DOHH2 (cell line): ENCODE data around the gene RBFOX1.

Experiments
- H3F3A ChIP-seq: fragments of 200-600 bp; sonication (generic), shearing (Covaris generic); 2 replicates; pipeline ENCODE4 v1.6.0; 2016; ENCODE audit warnings: antibody characterized with exemption, mild to moderate bottlenecking; ENCODE audit not compliant: control insufficient read depth, insufficient read depth
- H3K27ac ChIP-seq: fragments of 200-600 bp; sonication (generic); 2 replicates; pipeline ENCODE4 v1.5.1; 2014; ENCODE audit warnings: low read depth, mild to moderate bottlenecking, low read length, moderate library complexity
- H3K27me3 ChIP-seq: fragments of 200-600 bp; sonication (generic); 2 replicates; pipeline ENCODE4 v1.6.1; 2014; ENCODE audit warnings: mild to moderate bottlenecking, low read length, mixed read lengths; ENCODE audit not compliant: control insufficient read depth
- H3K36me3 ChIP-seq: fragments of 200-600 bp; sonication (generic); 2 replicates; pipeline ENCODE4 v1.6.1; 2014; ENCODE audit warnings: mild to moderate bottlenecking, low read length, moderate library complexity, mixed read lengths; ENCODE audit not compliant: control insufficient read depth
- H3K4me1 ChIP-seq: fragments of 200-600 bp; sonication (generic); 2 replicates; pipeline ENCODE4 v1.6.1; 2014; ENCODE audit warnings: mild to moderate bottlenecking, low read length, mixed read lengths; ENCODE audit not compliant: control insufficient read depth
- H3K4me2 ChIP-seq: fragments of 200-600 bp; sonication (generic); 2 replicates; pipeline ENCODE4 v1.6.0; 2014; ENCODE audit warnings: mild to moderate bottlenecking, low read length, moderate library complexity
- H3K4me3 ChIP-seq: fragments of 200-600 bp; sonication (generic); 2 replicates; pipeline ENCODE4 v1.5.1; 2014; ENCODE audit warnings: mild to moderate bottlenecking, low read length, mixed read lengths
- H3K79me2 ChIP-seq: fragments of 200-600 bp; sonication (generic); 2 replicates; pipeline ENCODE4 v1.6.1; 2014; ENCODE audit warnings: mild to moderate bottlenecking, low read length, mixed read lengths; ENCODE audit not compliant: control insufficient read depth
- H3K9me2 ChIP-seq: fragments of 200-600 bp; sonication (generic); replicated peaks from 2 replicates; pipeline ENCODE4 v1.6.1; 2014; ENCODE audit warnings: mild to moderate bottlenecking, low read length, mixed read lengths; ENCODE audit not compliant: control insufficient read depth
- H3K9me3 ChIP-seq: fragments of 200-600 bp; sonication (generic); 2 replicates; pipeline ENCODE4 v1.6.1; 2014; ENCODE audit warnings: antibody characterized with exemption, low read length, mixed read lengths; ENCODE audit not compliant: control insufficient read depth, insufficient read depth
- H4K20me1 ChIP-seq: fragments of 200-600 bp; sonication (generic); 2 replicates; pipeline ENCODE4 v1.6.0; 2014; ENCODE audit warnings: low read depth, mild to moderate bottlenecking, antibody characterized with exemption, low read length, moderate library complexity; ENCODE audit not compliant: control insufficient read depth, insufficient read depth
- EZH2phosphoT487 ChIP-seq: fragments of 200-600 bp; sonication (generic); IDR thresholded peaks from 2 replicates; pipeline ENCODE4 v1.6.1; 2017; ENCODE audit warnings: borderline replicate concordance, mild to moderate bottlenecking, antibody characterized with exemption, low read length, moderate library complexity, mixed read lengths
- TF ChIP-seq, protein P1 (sequence below): fragments of 200-600 bp; sonication (generic); IDR thresholded peaks from one replicate; pipeline ENCODE4 v1.5.1; 2014; ENCODE audit warnings: antibody characterized with exemption, mild to moderate bottlenecking, low read depth, low read length; ENCODE audit not compliant: poor library complexity, severe bottlenecking

The RBFOX1 gene

DNA sequence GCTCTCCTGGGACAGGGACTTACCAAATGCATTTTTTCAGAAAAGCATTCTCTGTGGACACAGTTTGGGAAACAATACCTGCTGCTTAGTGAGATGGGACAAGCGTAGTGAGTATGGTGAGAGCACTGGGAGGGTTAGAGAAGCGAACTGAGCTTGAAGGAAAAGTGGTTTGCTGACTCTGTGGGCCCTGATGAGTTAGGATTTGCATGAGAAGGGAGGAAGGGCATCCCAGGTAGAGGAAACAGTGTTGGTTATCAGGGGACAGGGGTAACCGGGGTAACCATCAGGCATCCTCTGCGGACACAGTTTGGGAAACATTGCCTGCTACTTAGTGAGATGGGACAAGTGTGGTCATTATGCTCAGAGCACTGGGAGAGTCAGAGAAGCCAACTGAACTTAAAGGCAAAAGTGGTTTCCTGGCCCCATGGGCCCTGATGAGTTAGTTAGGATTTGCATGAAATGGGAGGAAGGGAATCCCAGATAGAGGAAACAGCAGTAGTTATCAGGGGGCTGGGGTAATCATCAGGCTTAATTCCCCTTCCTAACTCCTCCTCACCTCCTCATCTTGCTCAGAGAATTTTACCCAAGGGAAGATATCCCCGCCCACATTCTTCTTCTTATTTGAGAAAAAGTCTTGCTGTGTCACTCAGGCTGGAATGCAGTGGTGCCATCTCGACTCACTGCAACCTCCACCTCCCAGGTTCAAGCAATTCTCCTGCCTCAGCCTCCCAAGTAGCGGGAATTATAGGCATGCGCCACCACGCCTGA lies 319.3 kb downstream of the RBFOX1 start:
- no peaks in the 10 kb centered on the region for H4K20me1 ChIP-seq
- H3K27me3 ChIP-seq: no peaks in the 10 kb centered on the region
- TF ChIP-seq, protein P1, sequence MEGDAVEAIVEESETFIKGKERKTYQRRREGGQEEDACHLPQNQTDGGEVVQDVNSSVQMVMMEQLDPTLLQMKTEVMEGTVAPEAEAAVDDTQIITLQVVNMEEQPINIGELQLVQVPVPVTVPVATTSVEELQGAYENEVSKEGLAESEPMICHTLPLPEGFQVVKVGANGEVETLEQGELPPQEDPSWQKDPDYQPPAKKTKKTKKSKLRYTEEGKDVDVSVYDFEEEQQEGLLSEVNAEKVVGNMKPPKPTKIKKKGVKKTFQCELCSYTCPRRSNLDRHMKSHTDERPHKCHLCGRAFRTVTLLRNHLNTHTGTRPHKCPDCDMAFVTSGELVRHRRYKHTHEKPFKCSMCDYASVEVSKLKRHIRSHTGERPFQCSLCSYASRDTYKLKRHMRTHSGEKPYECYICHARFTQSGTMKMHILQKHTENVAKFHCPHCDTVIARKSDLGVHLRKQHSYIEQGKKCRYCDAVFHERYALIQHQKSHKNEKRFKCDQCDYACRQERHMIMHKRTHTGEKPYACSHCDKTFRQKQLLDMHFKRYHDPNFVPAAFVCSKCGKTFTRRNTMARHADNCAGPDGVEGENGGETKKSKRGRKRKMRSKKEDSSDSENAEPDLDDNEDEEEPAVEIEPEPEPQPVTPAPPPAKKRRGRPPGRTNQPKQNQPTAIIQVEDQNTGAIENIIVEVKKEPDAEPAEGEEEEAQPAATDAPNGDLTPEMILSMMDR: no peak
- TF ChIP-seq EZH2phosphoT487: no peak
- H3F3A ChIP-seq: no peaks in the 10 kb centered on the region
- H3K4me3 ChIP-seq: no peak overlapping the region
- no peaks in the 10 kb centered on the region for H3K4me1 ChIP-seq
- H3K27ac ChIP-seq: no peak overlapping the region
- no peaks in the 10 kb centered on the region for H3K79me2 ChIP-seq
- H3K36me3 ChIP-seq: no peaks in the 10 kb centered on the region
- H3K9me2 ChIP-seq: no peaks in the 10 kb centered on the region
- H3K4me2 ChIP-seq: no peak overlapping the region
- H3K9me3 ChIP-seq: no peaks in the 10 kb centered on the region; the same call in 1 of the 2 replicates

DNA sequence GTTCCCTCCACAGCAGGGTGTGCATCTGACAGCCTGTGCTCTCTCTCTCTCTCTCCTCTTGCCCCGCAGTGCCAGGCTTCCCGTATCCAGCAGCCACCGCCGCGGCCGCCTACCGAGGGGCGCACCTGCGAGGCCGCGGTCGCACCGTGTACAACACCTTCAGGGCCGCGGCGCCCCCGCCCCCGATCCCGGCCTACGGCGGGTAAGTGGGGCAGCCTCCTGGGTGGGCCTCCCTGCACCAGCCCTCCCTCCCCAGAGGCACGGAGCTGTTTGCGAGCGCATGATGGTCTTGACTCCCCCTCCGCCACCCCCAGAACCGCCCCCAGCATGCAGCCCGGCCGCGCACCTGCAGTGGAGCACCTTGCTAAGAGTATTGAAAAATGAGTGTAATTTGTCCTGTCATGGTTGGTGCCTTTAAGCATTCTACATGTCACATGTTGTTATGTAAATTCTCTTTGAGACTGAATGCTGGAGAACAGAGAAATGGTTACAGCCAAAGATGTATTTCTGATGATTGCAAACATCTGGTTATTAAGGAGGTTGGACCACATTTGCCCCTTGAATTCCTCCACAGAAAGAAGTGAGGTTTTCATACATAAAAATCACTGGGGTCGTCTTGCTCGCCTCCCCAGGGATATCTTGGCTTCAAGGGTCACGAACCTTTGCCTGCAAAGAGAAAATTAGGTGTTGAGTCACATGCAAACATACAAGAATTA lies 321.3 kb downstream of the RBFOX1 start:
- H3K9me3 ChIP-seq: no peaks in the 10 kb centered on the region; the same call in 1 of the 2 replicates
- H3K9me2 ChIP-seq: no peaks in the 10 kb centered on the region
- no peaks in the 10 kb centered on the region for H4K20me1 ChIP-seq
- H3K36me3 ChIP-seq: no peaks in the 10 kb centered on the region
- H3F3A ChIP-seq: no peaks in the 10 kb centered on the region
- no peak overlapping the region for H3K4me3 ChIP-seq
- H3K27me3 ChIP-seq: no peaks in the 10 kb centered on the region
- TF ChIP-seq EZH2phosphoT487: no peak
- TF ChIP-seq, protein P1: no peak
- no peaks in the 10 kb centered on the region for H3K79me2 ChIP-seq
- H3K4me1 ChIP-seq: no peaks in the 10 kb centered on the region
- H3K27ac ChIP-seq: no peak overlapping the region
- no peak overlapping the region for H3K4me2 ChIP-seq

DNA sequence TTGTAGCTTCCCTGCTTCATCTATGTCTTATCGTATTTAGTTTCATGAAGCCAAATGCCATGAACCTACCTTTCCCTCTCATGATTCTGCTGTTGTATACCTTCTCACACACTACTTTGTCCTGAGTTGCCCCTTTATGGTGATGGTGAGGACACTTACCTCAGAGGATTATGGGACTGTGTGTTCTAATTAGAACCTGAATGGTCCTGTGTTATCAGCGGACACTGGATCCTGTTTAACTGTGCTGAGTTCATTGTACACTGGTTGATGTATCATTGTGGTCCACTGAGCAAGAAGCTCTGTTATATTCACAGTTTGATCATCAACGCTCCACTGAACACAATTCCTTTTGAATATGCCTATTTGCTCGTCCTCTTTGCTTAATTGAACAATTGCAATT lies 343.0 kb downstream of the RBFOX1 start:
- no peaks in the 10 kb centered on the region for H3K4me1 ChIP-seq
- no peak overlapping the region for H3K4me2 ChIP-seq
- H3K79me2 ChIP-seq: no peaks in the 10 kb centered on the region
- H3K27ac ChIP-seq: no peak overlapping the region
- no peaks in the 10 kb centered on the region for H3K36me3 ChIP-seq
- TF ChIP-seq EZH2phosphoT487: no peak
- TF ChIP-seq, protein P1: no peak
- no peaks in the 10 kb centered on the region for H4K20me1 ChIP-seq
- no peaks in the 10 kb centered on the region for H3K9me2 ChIP-seq
- H3F3A ChIP-seq: no peaks in the 10 kb centered on the region
- no peaks in the 10 kb centered on the region for H3K27me3 ChIP-seq
- no peaks in the 10 kb centered on the region for H3K9me3 ChIP-seq
- H3K4me3 ChIP-seq: no peak overlapping the region
